Measurements from ENCODE around the gene AUH.

- TF ChIP-seq RNF2 (IDR thresholded peaks at IDR 0.05) = no peak
- no peak for TF ChIP-seq DNMT1 (IDR thresholded peaks at IDR 0.05)
- TF ChIP-seq TARDBP (IDR thresholded peaks at IDR 0.05) = no peak
- no peak for TF ChIP-seq GABPB2 (CRISPR knock-in tag; conservative IDR thresholded peaks at IDR 0.05)
- no peak for TF ChIP-seq TAF1 (IDR thresholded peaks at IDR 0.05; ENCODE audit: control insufficient read depth, extremely low read depth, insufficient read depth, low read length, severe bottlenecking)
- no peak for TF ChIP-seq EZH2 (IDR thresholded peaks at IDR 0.05; ENCODE audit: borderline replicate concordance, low read depth, low read length)
- TF ChIP-seq, protein P1, sequence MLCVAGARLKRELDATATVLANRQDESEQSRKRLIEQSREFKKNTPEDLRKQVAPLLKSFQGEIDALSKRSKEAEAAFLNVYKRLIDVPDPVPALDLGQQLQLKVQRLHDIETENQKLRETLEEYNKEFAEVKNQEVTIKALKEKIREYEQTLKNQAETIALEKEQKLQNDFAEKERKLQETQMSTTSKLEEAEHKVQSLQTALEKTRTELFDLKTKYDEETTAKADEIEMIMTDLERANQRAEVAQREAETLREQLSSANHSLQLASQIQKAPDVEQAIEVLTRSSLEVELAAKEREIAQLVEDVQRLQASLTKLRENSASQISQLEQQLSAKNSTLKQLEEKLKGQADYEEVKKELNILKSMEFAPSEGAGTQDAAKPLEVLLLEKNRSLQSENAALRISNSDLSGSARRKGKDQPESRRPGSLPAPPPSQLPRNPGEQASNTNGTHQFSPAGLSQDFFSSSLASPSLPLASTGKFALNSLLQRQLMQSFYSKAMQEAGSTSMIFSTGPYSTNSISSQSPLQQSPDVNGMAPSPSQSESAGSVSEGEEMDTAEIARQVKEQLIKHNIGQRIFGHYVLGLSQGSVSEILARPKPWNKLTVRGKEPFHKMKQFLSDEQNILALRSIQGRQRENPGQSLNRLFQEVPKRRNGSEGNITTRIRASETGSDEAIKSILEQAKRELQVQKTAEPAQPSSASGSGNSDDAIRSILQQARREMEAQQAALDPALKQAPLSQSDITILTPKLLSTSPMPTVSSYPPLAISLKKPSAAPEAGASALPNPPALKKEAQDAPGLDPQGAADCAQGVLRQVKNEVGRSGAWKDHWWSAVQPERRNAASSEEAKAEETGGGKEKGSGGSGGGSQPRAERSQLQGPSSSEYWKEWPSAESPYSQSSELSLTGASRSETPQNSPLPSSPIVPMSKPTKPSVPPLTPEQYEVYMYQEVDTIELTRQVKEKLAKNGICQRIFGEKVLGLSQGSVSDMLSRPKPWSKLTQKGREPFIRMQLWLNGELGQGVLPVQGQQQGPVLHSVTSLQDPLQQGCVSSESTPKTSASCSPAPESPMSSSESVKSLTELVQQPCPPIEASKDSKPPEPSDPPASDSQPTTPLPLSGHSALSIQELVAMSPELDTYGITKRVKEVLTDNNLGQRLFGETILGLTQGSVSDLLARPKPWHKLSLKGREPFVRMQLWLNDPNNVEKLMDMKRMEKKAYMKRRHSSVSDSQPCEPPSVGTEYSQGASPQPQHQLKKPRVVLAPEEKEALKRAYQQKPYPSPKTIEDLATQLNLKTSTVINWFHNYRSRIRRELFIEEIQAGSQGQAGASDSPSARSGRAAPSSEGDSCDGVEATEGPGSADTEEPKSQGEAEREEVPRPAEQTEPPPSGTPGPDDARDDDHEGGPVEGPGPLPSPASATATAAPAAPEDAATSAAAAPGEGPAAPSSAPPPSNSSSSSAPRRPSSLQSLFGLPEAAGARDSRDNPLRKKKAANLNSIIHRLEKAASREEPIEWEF (CRISPR knock-in tag; IDR thresholded peaks at IDR 0.05) = no peak
- no peak for TF ChIP-seq MXD1 (CRISPR knock-in tag; IDR thresholded peaks at IDR 0.05; ENCODE audit: borderline replicate concordance, poor library complexity, severe bottlenecking)
- no peak for TF ChIP-seq ATF3 (IDR thresholded peaks at IDR 0.05)
- no peak for TF ChIP-seq ATF3 (CRISPR knock-in tag; conservative IDR thresholded peaks at IDR 0.05)
- TF ChIP-seq ELF1 (tag; IDR thresholded peaks at IDR 0.05) = no peak
- TF ChIP-seq XRCC4 (IDR thresholded peaks at IDR 0.05; ENCODE audit: extremely low read depth, insufficient read depth, insufficient read length) = no peak
- no peak for TF ChIP-seq RBM22 (IDR thresholded peaks at IDR 0.05; ENCODE audit: low read depth, low read length, poor library complexity, severe bottlenecking)
These were observed 33.5 kb downstream of the AUH start for GRCh38 chr9:91328186-91328585.

All from K562 (cell line).